K562 (cell line): ENCODE measurements around the gene PPP6C. TPM values are rescaled to one million over a fixed set of nuclear protein-coding genes. Genes with fewer than 3 reads are reported as not detected.

ENCODE experiments used
- ATAC-seq: fragments of 200-7000 bp; cut with Tn5 transposase; 3 replicates; pipeline ENCODE4 v1.9.1; 2020; ENCODE audit warnings: moderate library complexity
- BruUV-seq: library from RNA; stranded (reverse); fragments of 400-500 nt; replicated peaks from 2 replicates; lab custom pipeline; 2021; lab: Mats Ljungman, UMichigan
- CTCF ChIA-PET: fragments of 300-600 bp; formaldehyde crosslinking; extraction: SDS; loops from one replicate; lab custom pipeline; 2021; ENCODE audit warnings: low intra/inter-chr PET ratio; lab: Yijun Ruan, JAX
- POLR2A ChIA-PET: fragments of 300-600, 350-650 bp; sonication (Branson Sonifier 250); formaldehyde crosslinking; extraction: SDS; loops from one replicate; lab custom pipeline; 2021; ENCODE audit warnings: antibody characterized with exemption, inconsistent platforms; lab: Yijun Ruan, JAX
- DNase-seq, 4 experiments: peaks; one replicate each; pipeline versions ENCODE4 v3.0.0 to v3.0.0-alpha.2; 2011 to 2018; ENCODE audit warnings: low spot score in 3 of 4, mixed read lengths in 3 of 4; ENCODE audit errors: extremely low read depth in 1 of 4
- FAIRE-seq: peaks from 2 replicates; lab custom pipeline; 2011; peaks lifted over from hg19 to GRCh38; lab: Jason Lieb, UNC
- H2AFZ ChIP-seq: 2 replicates; pipeline ENCODE4 v1.6.0; 2011; ENCODE audit warnings: low read depth, low read length, control low read depth, inconsistent platforms
- H3K27ac ChIP-seq: fragments of 200-600 bp; 3 replicates; pipeline ENCODE4 v1.8.0; 2011; ENCODE audit warnings: low read depth, mild to moderate bottlenecking, control low read depth, inconsistent platforms, low read length, moderate library complexity, mixed read lengths; ENCODE audit errors: extremely low read depth
- H3K27me3 ChIP-seq, 2 experiments: fragments of 300-600 bp in 1 of 2; 2 replicates in 1 of 2; 3 replicates in 1 of 2; pipeline versions ENCODE4 v1.6.0 to v1.8.0; 2011; ENCODE audit warnings: inconsistent platforms in 2 of 2, low read length in 2 of 2, mild to moderate bottlenecking in 1 of 2, mixed read lengths in 1 of 2, moderate library complexity in 1 of 2; ENCODE audit not compliant: control insufficient read depth in 2 of 2, insufficient read depth in 2 of 2
- H3K36me3 ChIP-seq: fragments of 300-600 bp; 3 replicates; pipeline ENCODE4 v1.8.0; 2011; ENCODE audit warnings: mild to moderate bottlenecking, low read length, inconsistent platforms; ENCODE audit not compliant: control insufficient read depth, insufficient read depth
- H3K4me1 ChIP-seq, 2 experiments: fragments of 200-600 bp in 1 of 2; replicated peaks in 1 of 2; 2 replicates in 1 of 2; 3 replicates in 1 of 2; pipeline versions ENCODE4 v1.5.1 to v1.8.0; 2011; ENCODE audit warnings: inconsistent platforms in 2 of 2, low read length in 2 of 2, mild to moderate bottlenecking in 1 of 2, mixed read lengths in 1 of 2, moderate library complexity in 1 of 2; ENCODE audit not compliant: control insufficient read depth in 2 of 2, insufficient read depth in 2 of 2
- H3K4me2 ChIP-seq: 2 replicates; pipeline ENCODE4 v1.6.1; 2011; ENCODE audit warnings: low read length, control low read depth, inconsistent platforms, mixed read lengths; ENCODE audit not compliant: insufficient read depth
- H3K4me3 ChIP-seq: fragments of 200-600 bp; sonication (generic), shearing (Covaris generic); 2 replicates; pipeline ENCODE4 v1.5.1; 2016; ENCODE audit warnings: control low read depth, inconsistent platforms
- H3K79me2 ChIP-seq: fragments of 200-600 bp; 3 replicates; pipeline ENCODE4 v1.8.0; 2011; ENCODE audit warnings: low read length, inconsistent platforms; ENCODE audit not compliant: control insufficient read depth, insufficient read depth
- H3K9ac ChIP-seq, 2 experiments: 2 replicates each; pipeline versions ENCODE4 v1.6.0 to v1.6.1; 2011; ENCODE audit warnings: low read depth in 2 of 2, low read length in 2 of 2, control low read depth in 1 of 2, inconsistent platforms in 1 of 2, mild to moderate bottlenecking in 1 of 2, mixed read lengths in 1 of 2; ENCODE audit not compliant: insufficient read depth in 1 of 2
- H3K9me1 ChIP-seq: one replicate; pipeline ENCODE4 v1.6.0; 2011; ENCODE audit warnings: inconsistent platforms, mild to moderate bottlenecking, low read length, moderate library complexity; ENCODE audit not compliant: control insufficient read depth, insufficient read depth
- H3K9me3 ChIP-seq: replicated peaks from 2 replicates; pipeline ENCODE4 v1.5.1; 2011; ENCODE audit warnings: low read depth, low read length, inconsistent platforms; ENCODE audit not compliant: control insufficient read depth, insufficient read depth
- H4K20me1 ChIP-seq: replicated peaks from 2 replicates; pipeline ENCODE4 v1.6.1; 2011; ENCODE audit warnings: low read length, inconsistent platforms, mixed read lengths; ENCODE audit not compliant: control insufficient read depth, insufficient read depth
- BCOR ChIP-seq: fragments of 450-650 bp; IDR thresholded peaks from 2 replicates; pipeline ENCODE4 v1.6.1; 2016
- FOXP1 ChIP-seq: sonication (generic); formaldehyde crosslinking; IDR thresholded peaks from 2 replicates; pipeline ENCODE4 v1.8.0; 2022; ENCODE audit warnings: mild to moderate bottlenecking, missing genetic modification reagents
- HSF4 ChIP-seq: fragments of 250-450 bp; sonication (Bioruptor Pico); IDR thresholded peaks from 2 replicates; pipeline ENCODE4 v2.1.2; 2022; ENCODE audit warnings: mild to moderate bottlenecking, moderate library complexity, borderline replicate concordance
- KAT2B ChIP-seq: IDR thresholded peaks from one replicate; pipeline ENCODE4 v1.6.1; 2012; ENCODE audit warnings: low read depth, mild to moderate bottlenecking, control low read depth, inconsistent platforms, low read length, moderate library complexity
- KDM2B ChIP-seq: fragments of 250-450 bp; sonication (Bioruptor Pico); IDR thresholded peaks from 2 replicates; pipeline ENCODE4 v1.8.0; 2021; ENCODE audit warnings: mild to moderate bottlenecking, moderate library complexity
- RHOXF2B ChIP-seq: fragments of 250-450 bp; sonication (Bioruptor Pico); conservative IDR thresholded peaks from 2 replicates; pipeline ENCODE4 v1.5.1; 2021
- RUNX1 ChIP-seq: sonication (generic); IDR thresholded peaks from 2 replicates; pipeline ENCODE4 v1.6.1; 2016; ENCODE audit warnings: antibody characterized with exemption, low read depth
- SMAD2 ChIP-seq: fragments of 150-350 bp; IDR thresholded peaks from 2 replicates; pipeline ENCODE4 v1.6.1; 2014; ENCODE audit warnings: low read depth, mild to moderate bottlenecking, low read length
- SRSF9 ChIP-seq: fragments of 200-400 bp; formaldehyde crosslinking; IDR thresholded peaks from 2 replicates; pipeline ENCODE4 v1.6.1; 2017; ENCODE audit warnings: low read depth, low read length, borderline replicate concordance
- WGBS: fragments of 100-300 bp; shearing (Covaris generic); methylation state at CpG from one replicate; pipeline ENCODE4 v1.1.6; 2016; ENCODE audit warnings: low coverage, mixed read lengths; ENCODE audit not compliant: insufficient coverage; ENCODE audit errors: missing lambda C conversion rate; 5-methylcytosine and 5-hydroxymethylcytosine counted together
- in situ Hi-C: fragments of 300-500 bp; cut with MboI; formaldehyde crosslinking; loops from 4 replicates; pipeline ENCODE4 v1.15.0; 2018; ENCODE audit warnings: inconsistent platforms, mixed read lengths
- intact Hi-C: fragments of 100-400 bp; cut with micrococcal nuclease; formaldehyde crosslinking; loops from 2 replicates; pipeline ENCODE4 v1.14.2; 2022
- polyA plus RNA-seq, 8 experiments: library from polyadenylated mRNA; depleted of rRNA in 4 of 8; stranded (reverse) in 5 of 8; unstranded in 3 of 8; fragments of >200 nt; fragmentation: Nextera tagmentation in 2 of 8; fragmentation: Illumina TruSeq in 1 of 8; extraction: Ambion mirVana in 2 of 8; extraction: Trizol in 1 of 8; gene quantifications; 2 replicates each; pipeline versions ENCODE4 v1.2.1 to v1.2.3, GENCODE V29; 2011 to 2014; ENCODE audit warnings: inconsistent platforms in 1 of 8, missing spikeins in 1 of 8
- total RNA-seq, 7 experiments: library from RNA; depleted of rRNA in 6 of 7; stranded (reverse); fragments of >200 nt in 6 of 7; fragmentation: Illumina TruSeq in 2 of 7; extraction: Trizol in 2 of 7; gene quantifications; 2 replicates each; pipeline versions ENCODE4 v1.2.1 to v1.2.3, GENCODE V29; 2011 to 2021; ENCODE audit warnings: low replicate concordance in 1 of 7
- TF ChIP-seq, protein P1 (sequence below), 2 experiments: IDR thresholded peaks; 2 replicates each; pipeline ENCODE4 v1.6.1; 2011; ENCODE audit warnings: borderline replicate concordance in 1 of 2, control low read depth in 1 of 2, low read depth in 1 of 2, low read length in 1 of 2, mild to moderate bottlenecking in 1 of 2, mixed read lengths in 1 of 2, moderate library complexity in 1 of 2; ENCODE audit not compliant: insufficient read depth in 1 of 2, insufficient read length in 1 of 2, poor library complexity in 1 of 2, severe bottlenecking in 1 of 2; ENCODE audit errors: extremely low read depth in 1 of 2
- TF ChIP-seq, protein P2 (sequence below): fragments of 250-450 bp; sonication (Bioruptor Pico); IDR thresholded peaks from 2 replicates; pipeline ENCODE4 v1.5.0; 2021; ENCODE audit warnings: mild to moderate bottlenecking, moderate library complexity
- TF ChIP-seq, protein P3 (sequence below): sonication (generic); formaldehyde crosslinking; IDR thresholded peaks from 2 replicates; pipeline ENCODE4 v1.8.1; 2023; ENCODE audit warnings: mild to moderate bottlenecking, missing genetic modification reagents
- TF ChIP-seq, protein P4 (sequence below): fragments of 450-650 bp; IDR thresholded peaks from 2 replicates; pipeline ENCODE4 v1.6.1; 2017; ENCODE audit warnings: mild to moderate bottlenecking, moderate library complexity

The PPP6C gene
- total and polyA plus RNA-seq, 9 of the 15 experiments (the other 6 are each of a cell fraction or from before 2014, with no cell fraction given), result 18.8 to 44.8 (median 38.3) TPM

DNA sequence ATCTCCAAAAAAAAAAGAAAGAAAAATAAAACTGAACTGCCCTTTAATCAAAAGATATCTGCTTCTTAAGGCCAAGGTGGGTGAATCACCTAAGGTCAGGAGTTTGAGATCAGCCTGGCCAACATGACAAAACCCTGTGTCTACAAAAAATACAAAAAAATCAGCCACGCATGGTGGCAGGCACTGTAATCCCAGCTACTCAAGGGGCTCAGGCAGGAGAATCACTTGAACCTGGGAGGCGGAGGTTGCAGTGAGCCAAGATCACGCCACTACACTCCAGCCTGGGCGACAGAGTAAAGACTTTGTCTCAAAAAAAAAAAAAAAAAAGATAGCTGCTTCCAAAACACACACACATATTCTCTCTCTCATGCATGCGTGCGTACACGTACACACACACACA, 64.1 kb downstream of the PPP6C start:
- in situ Hi-C loops (no loop called here), intact Hi-C loops (no loop called here)
- WGBS, result 86% methylated on average over 3 of the region's 7 CpGs
- BruUV-seq, result no TSS peak
- Histone ChIP-seq H3K36me3 (no peaks in the 10 kb centered on the region), H3K27ac (no peak overlapping the region; the same call in 2 of the 3 replicates), H3K9ac (no peak overlapping the region), H3K27me3 (no peaks in the 10 kb centered on the region), H3K9me1 (no peaks in the 10 kb centered on the region), H3K4me1 (peaks cover 8 to 14% of the 10 kb centered on the region in 2 experiments; a peak in 3 of 5 replicates), H3K4me3 (no peak overlapping the region), H4K20me1 (no peaks in the 10 kb centered on the region), H3K79me2 (peaks cover 40% of the 10 kb centered on the region), H2AFZ (no peak overlapping the region), H3K9me3 (no peaks in the 10 kb centered on the region), H3K4me2 (no peak overlapping the region)
- DNase-seq, result no peak
- no peak for FAIRE-seq
- POLR2A ChIA-PET, result interaction anchor here (0.6 to 1.1 kb wide), 3 partner anchors 10 to 111 kb away, joined by 3 to 4 read pairs (median 4); no protein-coding TSS in a partner anchor
- no peak; the same call in 2 of the 3 replicates for ATAC-seq
- CTCF ChIA-PET, result no interaction called here
- TF ChIP-seq RHOXF2B (CRISPR knock-in tag) (no peak), KDM2B (no peak), HSF4 (CRISPR knock-in tag) (no peak), FOXP1 (CRISPR knock-in tag) (no peak), RUNX1 (no peak), KAT2B (no peak), SMAD2 (no peak), SRSF9 (no peak), BCOR (no peak)
- TF ChIP-seq, protein P1, sequence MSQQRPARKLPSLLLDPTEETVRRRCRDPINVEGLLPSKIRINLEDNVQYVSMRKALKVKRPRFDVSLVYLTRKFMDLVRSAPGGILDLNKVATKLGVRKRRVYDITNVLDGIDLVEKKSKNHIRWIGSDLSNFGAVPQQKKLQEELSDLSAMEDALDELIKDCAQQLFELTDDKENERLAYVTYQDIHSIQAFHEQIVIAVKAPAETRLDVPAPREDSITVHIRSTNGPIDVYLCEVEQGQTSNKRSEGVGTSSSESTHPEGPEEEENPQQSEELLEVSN (IDR thresholded peaks at IDR 0.05; ENCODE audit: borderline replicate concordance in 1 of 2, extremely low read depth in 1 of 2, insufficient read depth in 1 of 2, insufficient read length in 1 of 2, low read depth in 1 of 2, low read length in 1 of 2, poor library complexity in 1 of 2, severe bottlenecking in 1 of 2), result no peak
- TF ChIP-seq, protein P2, sequence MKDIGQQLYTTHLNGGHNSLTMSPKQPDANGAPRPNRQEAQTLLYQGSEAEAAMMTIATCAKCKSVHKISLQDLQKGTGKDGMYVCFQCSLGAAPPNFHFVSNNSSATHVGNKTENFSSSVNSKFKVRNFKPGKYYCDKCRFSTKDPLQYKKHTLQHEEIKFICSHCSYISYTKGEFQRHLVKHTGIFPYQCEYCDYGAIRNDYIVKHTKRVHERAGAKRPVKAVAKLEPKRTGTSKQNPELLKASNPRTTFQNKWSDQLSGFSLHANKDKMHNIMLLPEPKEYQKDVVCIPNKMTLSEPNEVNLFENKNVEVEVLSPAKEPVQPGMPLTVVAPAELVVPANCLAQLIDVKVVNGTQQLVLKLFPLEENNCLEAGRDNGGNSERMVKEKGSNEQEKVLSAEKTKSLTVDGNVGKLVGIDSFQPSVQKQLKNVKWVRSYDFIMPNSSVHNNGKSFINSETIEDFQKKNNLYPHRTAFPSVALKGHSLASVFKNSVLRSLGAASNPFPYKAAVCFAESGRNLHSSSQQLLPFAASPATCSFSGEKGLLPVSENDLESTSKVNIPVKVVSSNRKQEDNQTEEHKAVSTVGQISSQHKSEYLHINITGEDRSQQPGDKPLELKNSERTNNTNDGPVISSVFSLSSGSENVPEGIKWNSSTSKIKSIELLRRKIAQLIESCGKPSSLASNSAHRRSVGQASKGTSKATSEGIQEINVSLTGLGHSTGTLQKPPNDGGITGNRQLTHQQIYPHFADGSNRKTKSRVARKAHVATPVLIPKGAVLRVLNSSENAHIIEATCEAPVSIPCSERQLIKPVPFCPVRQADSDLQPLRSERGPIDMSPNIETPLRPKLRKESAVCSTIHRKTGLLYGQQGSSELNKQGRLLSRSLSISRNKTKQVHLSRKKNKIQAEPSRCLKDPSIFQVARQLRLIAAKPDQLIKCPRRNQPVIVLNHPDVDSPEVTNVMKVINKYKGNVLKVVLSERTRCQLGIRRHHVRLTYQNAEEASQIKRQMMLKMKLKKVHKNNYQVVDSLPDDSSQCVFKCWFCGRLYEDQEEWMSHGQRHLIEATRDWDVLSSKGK, result no peak
- TF ChIP-seq, protein P3, sequence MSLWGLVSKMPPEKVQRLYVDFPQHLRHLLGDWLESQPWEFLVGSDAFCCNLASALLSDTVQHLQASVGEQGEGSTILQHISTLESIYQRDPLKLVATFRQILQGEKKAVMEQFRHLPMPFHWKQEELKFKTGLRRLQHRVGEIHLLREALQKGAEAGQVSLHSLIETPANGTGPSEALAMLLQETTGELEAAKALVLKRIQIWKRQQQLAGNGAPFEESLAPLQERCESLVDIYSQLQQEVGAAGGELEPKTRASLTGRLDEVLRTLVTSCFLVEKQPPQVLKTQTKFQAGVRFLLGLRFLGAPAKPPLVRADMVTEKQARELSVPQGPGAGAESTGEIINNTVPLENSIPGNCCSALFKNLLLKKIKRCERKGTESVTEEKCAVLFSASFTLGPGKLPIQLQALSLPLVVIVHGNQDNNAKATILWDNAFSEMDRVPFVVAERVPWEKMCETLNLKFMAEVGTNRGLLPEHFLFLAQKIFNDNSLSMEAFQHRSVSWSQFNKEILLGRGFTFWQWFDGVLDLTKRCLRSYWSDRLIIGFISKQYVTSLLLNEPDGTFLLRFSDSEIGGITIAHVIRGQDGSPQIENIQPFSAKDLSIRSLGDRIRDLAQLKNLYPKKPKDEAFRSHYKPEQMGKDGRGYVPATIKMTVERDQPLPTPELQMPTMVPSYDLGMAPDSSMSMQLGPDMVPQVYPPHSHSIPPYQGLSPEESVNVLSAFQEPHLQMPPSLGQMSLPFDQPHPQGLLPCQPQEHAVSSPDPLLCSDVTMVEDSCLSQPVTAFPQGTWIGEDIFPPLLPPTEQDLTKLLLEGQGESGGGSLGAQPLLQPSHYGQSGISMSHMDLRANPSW (CRISPR knock-in tag), result no peak
- TF ChIP-seq, protein P4, sequence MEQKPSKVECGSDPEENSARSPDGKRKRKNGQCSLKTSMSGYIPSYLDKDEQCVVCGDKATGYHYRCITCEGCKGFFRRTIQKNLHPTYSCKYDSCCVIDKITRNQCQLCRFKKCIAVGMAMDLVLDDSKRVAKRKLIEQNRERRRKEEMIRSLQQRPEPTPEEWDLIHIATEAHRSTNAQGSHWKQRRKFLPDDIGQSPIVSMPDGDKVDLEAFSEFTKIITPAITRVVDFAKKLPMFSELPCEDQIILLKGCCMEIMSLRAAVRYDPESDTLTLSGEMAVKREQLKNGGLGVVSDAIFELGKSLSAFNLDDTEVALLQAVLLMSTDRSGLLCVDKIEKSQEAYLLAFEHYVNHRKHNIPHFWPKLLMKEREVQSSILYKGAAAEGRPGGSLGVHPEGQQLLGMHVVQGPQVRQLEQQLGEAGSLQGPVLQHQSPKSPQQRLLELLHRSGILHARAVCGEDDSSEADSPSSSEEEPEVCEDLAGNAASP, result no peak
